LNCAP (cell line): ENCODE measurements around the gene CHD9NB.

ENCODE experiments used
- CTCF ChIP-seq: fragments of 450-650 bp; IDR thresholded peaks from 2 replicates; pipeline ENCODE4 v1.5.1; 2017; ENCODE audit warnings: mild to moderate bottlenecking

Gene CHD9NB

DNA sequence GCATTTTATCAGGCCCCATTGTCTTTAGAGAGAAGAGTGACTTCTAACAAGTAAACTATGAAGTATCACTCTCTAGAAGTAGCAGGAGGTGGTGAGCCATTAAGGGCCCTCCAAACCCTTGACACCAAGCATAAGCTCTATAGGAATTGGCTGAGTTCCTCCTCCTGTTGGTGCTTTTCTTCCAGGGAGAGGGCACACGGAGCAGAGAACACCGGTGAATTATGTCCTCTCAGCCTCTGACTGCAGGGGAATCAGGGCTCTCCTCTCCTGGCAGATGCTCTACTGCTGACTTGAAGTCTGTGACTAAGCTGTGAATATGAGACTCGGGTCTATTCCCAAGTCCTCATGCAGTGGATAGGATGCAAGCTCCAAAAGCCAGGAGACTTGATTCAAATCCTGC, 34.4 kb upstream of the CHD9NB start:
- TF ChIP-seq CTCF: no peak

- no peak for TF ChIP-seq CTCF
These were observed 33.3 kb upstream of the CHD9NB start for GRCh38 chr16:53085931-53086421.

GRCh38 chr16:53085369-53085843, 32.7 kb upstream of the CHD9NB start:
- no peak for TF ChIP-seq CTCF

DNA sequence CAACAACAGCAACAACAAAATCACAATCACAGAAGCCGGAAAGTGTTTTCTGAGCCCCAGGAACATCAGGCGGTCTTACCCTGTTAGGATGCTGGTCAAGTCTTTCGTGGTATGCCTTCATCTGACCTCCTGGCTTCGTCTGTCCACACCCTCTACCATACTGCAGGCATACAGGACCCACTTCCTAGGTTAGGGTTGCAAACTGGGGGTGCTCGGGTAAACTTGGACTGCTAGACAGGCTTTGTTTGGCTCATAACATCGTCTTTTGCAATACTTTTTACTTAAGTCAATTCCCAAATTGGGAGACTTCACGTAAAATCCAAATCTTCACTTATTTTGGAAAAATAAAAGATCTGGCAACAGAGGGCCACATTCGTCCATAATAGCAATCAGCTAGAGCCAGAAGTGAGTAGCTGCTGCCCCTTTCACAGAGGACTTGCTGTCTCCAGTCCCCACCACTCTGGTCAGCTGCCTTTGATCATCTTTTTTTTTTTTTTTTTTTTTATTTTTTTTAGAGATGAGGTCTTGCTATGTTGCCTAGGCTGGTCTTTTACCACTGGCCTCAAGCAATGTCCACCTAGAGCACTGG, 32.1 kb upstream of the CHD9NB start:
- no peak for TF ChIP-seq CTCF

- no peak for TF ChIP-seq CTCF
These were observed 31.4 kb upstream of the CHD9NB start for GRCh38 chr16:53084141-53084541.

DNA sequence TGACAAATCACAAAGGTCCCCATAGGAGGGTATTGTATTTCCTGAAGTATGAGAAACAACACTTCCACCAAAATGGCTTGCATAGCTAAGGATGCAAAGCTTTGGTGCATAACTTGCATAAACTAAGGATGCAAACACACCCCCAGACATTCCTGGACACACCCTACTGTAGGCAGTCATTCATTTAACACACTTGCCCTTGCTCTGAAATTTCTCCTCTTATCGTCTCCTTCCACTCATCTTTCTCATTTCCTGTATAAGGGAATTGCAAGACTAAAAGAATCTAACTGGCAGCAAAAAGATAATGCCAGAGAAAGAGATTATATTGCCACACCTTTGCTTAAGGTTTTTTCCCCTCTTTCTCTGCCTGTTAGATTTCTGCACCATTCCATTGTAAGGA, 30.4 kb upstream of the CHD9NB start:
- no peak for TF ChIP-seq CTCF

DNA sequence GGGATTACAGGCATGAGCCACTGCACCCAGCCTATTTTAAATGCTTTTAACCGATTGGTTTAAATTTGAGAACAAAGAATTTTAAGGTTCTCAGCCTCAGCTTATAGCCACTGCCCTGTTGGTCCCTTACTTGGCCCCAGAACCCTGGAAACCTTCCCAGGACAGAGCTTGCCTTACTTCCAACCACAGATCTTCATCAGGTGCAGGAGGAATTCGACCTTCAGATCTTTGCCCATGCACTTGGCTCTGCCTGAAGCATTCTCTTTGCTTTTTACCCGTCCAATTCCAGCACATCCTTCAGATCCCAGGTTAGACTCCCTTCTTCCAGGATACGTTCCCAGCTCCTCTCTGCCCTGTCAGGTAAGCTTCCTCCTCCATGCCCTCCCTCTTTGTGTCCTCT, 29.8 kb upstream of the CHD9NB start:
- TF ChIP-seq CTCF: no peak
